ENCODE data around the gene FNDC10. TPM values are rescaled to one million over a fixed set of nuclear protein-coding genes. Genes with fewer than 3 reads are reported as not detected.
A peak's percentile ranks its signal among the peaks of the same experiment; 100 is the strongest.

The FNDC10 gene
- total and polyA plus RNA-seq, 9 of the 15 experiments (the other 6 are each of a cell fraction or from before 2014, with no cell fraction given), result 0.08 to 6.3 (median 1.6) TPM

DNA sequence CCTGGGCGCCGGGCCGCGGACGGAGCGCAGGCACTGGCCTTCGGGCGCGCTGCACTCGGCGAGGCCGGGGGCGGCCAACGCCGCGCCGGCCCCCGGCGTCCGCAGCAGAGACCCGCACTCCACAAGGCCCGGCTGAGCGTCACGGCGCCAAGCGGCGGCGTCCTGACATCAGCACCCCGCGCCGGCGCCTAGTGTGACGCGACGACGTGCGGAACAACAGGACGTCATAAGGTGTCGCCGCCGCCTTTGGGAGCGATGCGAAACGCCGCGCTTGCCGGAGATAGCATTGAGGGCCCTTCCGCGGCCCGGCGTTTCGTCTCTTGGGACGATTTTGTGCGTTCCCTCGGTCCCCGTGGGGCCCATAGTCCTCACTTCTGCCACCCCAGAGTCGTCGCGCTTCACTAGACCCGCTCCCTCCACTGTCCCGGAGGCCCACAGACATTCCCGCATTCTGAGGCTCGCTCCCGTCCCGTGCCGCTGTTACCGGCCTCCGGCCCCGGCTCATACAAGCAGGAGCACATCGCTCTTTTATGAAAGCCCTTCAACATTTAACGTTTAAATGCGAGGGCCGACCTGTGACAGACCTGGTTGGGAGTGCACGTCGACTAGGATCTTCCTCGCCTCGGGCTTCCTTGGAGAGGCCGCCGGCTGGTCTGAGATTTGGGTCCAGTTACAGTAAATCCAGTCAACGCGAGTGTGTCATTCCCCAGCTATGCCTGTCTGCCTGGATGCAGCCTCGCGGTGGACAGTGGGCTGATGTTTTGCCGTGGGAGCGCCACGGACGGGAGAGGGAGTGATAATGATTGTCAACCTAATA lies 25.0 kb downstream of the FNDC10 start, which contains the start of gene SSU72 (continued):
- TF ChIP-seq POLR3G (IDR thresholded peaks at IDR 0.05; ENCODE audit: extremely low read depth, insufficient read length, insufficient replicate concordance), result no peak
- no peak for TF ChIP-seq ZNF77 (CRISPR knock-in tag; IDR thresholded peaks at IDR 0.05)
- no peak for TF ChIP-seq ETS2 (tag; IDR thresholded peaks at IDR 0.05; ENCODE audit: borderline replicate concordance, poor library complexity, severe bottlenecking)
- TF ChIP-seq ILK (tag; IDR thresholded peaks at IDR 0.05; ENCODE audit: borderline replicate concordance, low read depth), result no peak
- TF ChIP-seq HDAC6 (IDR thresholded peaks at IDR 0.05; ENCODE audit: low read depth, low read length), result no peak
- no peak for TF ChIP-seq ZNF175 (CRISPR knock-in tag; IDR thresholded peaks at IDR 0.05; ENCODE audit: low read depth)
- TF ChIP-seq LEF1 (IDR thresholded peaks at IDR 0.05), result peak; percentile 31; the same call in 1 of the 2 replicates
- TF ChIP-seq, protein P1, sequence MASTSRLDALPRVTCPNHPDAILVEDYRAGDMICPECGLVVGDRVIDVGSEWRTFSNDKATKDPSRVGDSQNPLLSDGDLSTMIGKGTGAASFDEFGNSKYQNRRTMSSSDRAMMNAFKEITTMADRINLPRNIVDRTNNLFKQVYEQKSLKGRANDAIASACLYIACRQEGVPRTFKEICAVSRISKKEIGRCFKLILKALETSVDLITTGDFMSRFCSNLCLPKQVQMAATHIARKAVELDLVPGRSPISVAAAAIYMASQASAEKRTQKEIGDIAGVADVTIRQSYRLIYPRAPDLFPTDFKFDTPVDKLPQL (IDR thresholded peaks at IDR 0.05; ENCODE audit: extremely low read depth, insufficient read length), result no peak
- TF ChIP-seq ZNF140 (CRISPR knock-in tag; IDR thresholded peaks at IDR 0.05), result no peak
- peak; percentile 33 for TF ChIP-seq NELFE (IDR thresholded peaks at IDR 0.05; ENCODE audit: insufficient read depth, insufficient read length)
- peak; percentile 18; the same call in 1 of the 2 replicates for TF ChIP-seq CBX1 (IDR thresholded peaks at IDR 0.05; ENCODE audit: low read depth)
- TF ChIP-seq, protein P2, sequence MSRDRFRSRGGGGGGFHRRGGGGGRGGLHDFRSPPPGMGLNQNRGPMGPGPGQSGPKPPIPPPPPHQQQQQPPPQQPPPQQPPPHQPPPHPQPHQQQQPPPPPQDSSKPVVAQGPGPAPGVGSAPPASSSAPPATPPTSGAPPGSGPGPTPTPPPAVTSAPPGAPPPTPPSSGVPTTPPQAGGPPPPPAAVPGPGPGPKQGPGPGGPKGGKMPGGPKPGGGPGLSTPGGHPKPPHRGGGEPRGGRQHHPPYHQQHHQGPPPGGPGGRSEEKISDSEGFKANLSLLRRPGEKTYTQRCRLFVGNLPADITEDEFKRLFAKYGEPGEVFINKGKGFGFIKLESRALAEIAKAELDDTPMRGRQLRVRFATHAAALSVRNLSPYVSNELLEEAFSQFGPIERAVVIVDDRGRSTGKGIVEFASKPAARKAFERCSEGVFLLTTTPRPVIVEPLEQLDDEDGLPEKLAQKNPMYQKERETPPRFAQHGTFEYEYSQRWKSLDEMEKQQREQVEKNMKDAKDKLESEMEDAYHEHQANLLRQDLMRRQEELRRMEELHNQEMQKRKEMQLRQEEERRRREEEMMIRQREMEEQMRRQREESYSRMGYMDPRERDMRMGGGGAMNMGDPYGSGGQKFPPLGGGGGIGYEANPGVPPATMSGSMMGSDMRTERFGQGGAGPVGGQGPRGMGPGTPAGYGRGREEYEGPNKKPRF (IDR thresholded peaks at IDR 0.05; ENCODE audit: low read depth, low read length), result no peak
- TF ChIP-seq NCOR1 (IDR thresholded peaks at IDR 0.05), result 0 out of 2 replicates have a peak, but pooled peaks have one; percentile 8
- TF ChIP-seq, protein P3, sequence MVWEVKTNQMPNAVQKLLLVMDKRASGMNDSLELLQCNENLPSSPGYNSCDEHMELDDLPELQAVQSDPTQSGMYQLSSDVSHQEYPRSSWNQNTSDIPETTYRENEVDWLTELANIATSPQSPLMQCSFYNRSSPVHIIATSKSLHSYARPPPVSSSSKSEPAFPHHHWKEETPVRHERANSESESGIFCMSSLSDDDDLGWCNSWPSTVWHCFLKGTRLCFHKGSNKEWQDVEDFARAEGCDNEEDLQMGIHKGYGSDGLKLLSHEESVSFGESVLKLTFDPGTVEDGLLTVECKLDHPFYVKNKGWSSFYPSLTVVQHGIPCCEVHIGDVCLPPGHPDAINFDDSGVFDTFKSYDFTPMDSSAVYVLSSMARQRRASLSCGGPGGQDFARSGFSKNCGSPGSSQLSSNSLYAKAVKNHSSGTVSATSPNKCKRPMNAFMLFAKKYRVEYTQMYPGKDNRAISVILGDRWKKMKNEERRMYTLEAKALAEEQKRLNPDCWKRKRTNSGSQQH (CRISPR knock-in tag; IDR thresholded peaks at IDR 0.05), result no peak
- peak; percentile 10 to 19; a peak in 1 of 4 replicates for TF ChIP-seq TRIM24 (IDR thresholded peaks at IDR 0.05)
- no peak for TF ChIP-seq ZNF134 (CRISPR knock-in tag; conservative IDR thresholded peaks at IDR 0.05)
- TF ChIP-seq, protein P4, sequence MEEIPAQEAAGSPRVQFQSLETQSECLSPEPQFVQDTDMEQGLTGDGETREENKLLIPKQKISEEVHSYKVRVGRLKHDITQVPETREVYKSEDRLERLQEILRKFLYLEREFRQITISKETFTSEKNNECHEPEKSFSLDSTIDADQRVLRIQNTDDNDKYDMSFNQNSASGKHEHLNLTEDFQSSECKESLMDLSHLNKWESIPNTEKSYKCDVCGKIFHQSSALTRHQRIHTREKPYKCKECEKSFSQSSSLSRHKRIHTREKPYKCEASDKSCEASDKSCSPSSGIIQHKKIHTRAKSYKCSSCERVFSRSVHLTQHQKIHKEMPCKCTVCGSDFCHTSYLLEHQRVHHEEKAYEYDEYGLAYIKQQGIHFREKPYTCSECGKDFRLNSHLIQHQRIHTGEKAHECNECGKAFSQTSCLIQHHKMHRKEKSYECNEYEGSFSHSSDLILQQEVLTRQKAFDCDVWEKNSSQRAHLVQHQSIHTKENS (CRISPR knock-in tag; IDR thresholded peaks at IDR 0.05), result no peak
- no peak for TF ChIP-seq KLF10 (CRISPR knock-in tag; IDR thresholded peaks at IDR 0.05)
- TF ChIP-seq ZBTB7A (IDR thresholded peaks at IDR 0.05; ENCODE audit: borderline replicate concordance, control insufficient read depth, low read depth, low read length), result peak; percentile 90; the same call in 1 of the 2 replicates
- no peak for TF ChIP-seq KAT2B (IDR thresholded peaks at IDR 0.05; ENCODE audit: low read depth, low read length)
- TF ChIP-seq FOXK1 (CRISPR knock-in tag; IDR thresholded peaks at IDR 0.05; ENCODE audit: borderline replicate concordance), result no peak
- no peak for TF ChIP-seq SP2 (IDR thresholded peaks at IDR 0.05; ENCODE audit: extremely low read depth, low read depth, low read length, poor library complexity, severe bottlenecking)
- no peak for TF ChIP-seq ZNF408 (CRISPR knock-in tag; IDR thresholded peaks at IDR 0.05; ENCODE audit: low read depth)

Measured in K562 (cell line).